Effector memory CD8-positive, alpha-beta T cell (primary cell): ENCODE data around the gene POLR3A.

Experiments used
- ATAC-seq: fragments of 150-1000 bp; cut with Tn5 transposase; replicated peaks from 2 replicates; pipeline ENCODE4 v1.10.0; 2021; ENCODE audit warnings: mild to moderate bottlenecking, moderate library complexity
- DNase-seq, 3 experiments: peaks; one replicate each; pipeline ENCODE4 v3.0.0; 2021
- H3K27ac Mint-ChIP-seq, 2 donors: one replicate each; pipeline ENCODE4 v1.8.0; 2022; ENCODE audit warnings: mild to moderate bottlenecking in 2 of 2, mixed read lengths in 2 of 2, moderate library complexity in 2 of 2
- H3K27me3 Mint-ChIP-seq, 2 donors: one replicate each; pipeline ENCODE4 v1.8.0; 2022; ENCODE audit warnings: mixed read lengths in 2 of 2
- H3K36me3 Mint-ChIP-seq: one replicate; pipeline ENCODE4 v1.8.0; 2022; ENCODE audit warnings: mild to moderate bottlenecking, moderate library complexity, mixed read lengths; ENCODE audit not compliant: insufficient read depth
- H3K4me1 Mint-ChIP-seq, 2 donors: one replicate each; pipeline ENCODE4 v1.8.0; 2022; ENCODE audit warnings: low read depth in 2 of 2, mixed read lengths in 2 of 2
- H3K4me3 Mint-ChIP-seq, 2 donors: one replicate each; pipeline ENCODE4 v1.8.0; 2022; ENCODE audit warnings: mild to moderate bottlenecking in 2 of 2, mixed read lengths in 2 of 2, moderate library complexity in 2 of 2
- H3K9me3 Mint-ChIP-seq, 2 donors: one replicate each; pipeline ENCODE4 v1.8.0; 2022; ENCODE audit warnings: mixed read lengths in 2 of 2

Gene POLR3A

DNA sequence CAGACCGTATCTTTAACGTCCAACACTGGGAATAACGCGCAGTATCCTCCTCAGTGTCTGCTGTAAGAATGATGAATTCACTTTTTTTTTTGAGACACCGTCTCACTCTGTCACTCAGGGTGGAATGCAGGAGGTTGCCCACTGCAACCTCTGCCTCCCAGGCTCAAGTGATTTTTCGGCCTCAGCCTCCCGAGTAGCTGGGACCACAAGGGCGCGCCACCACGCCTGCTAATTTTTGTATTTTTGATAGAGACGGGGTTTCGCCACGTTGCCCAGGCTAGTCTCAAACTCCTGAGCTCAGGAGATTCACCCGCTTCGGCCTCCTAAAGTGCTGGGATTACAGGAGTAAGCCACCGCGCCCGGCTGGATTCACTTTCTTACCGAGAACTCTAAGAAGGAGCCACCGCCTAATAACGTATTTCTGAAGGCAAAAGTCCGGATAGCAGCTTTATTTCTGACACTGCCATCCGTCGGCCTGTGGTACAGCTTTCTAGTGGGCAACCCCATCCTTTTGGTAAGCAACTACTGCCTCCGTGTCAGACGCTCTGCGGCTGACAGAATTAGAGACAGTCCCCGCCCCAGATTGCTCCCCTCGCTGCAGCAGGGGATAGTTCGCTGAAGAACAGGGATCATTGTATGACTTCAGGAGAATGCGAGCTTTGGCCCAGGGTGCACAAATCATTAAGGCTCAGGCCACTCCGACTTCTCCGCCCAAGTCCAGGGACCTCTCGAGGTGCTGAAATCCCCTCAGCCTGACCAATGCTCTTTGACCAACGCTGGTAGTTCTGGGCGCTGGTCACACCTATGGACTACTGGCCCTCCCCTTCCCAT, 662 bp downstream of the POLR3A start:
- H3K4me1 Mint-ChIP-seq, result peaks cover 27 to 33% of the 10 kb centered on the region in 2 donors
- H3K27ac Mint-ChIP-seq, result peak overlapping the region; percentile 94 to 95
- H3K4me3 Mint-ChIP-seq, result peak overlapping the region; percentile 94 to 98
- H3K9me3 Mint-ChIP-seq, result no peaks in the 10 kb centered on the region
- H3K36me3 Mint-ChIP-seq, result peaks cover 50% of the 10 kb centered on the region
- DNase-seq, result peak; percentile 38 to 52 (median 42)
- ATAC-seq, result peak; percentile 48
- H3K27me3 Mint-ChIP-seq, result no peaks in the 10 kb centered on the region

DNA sequence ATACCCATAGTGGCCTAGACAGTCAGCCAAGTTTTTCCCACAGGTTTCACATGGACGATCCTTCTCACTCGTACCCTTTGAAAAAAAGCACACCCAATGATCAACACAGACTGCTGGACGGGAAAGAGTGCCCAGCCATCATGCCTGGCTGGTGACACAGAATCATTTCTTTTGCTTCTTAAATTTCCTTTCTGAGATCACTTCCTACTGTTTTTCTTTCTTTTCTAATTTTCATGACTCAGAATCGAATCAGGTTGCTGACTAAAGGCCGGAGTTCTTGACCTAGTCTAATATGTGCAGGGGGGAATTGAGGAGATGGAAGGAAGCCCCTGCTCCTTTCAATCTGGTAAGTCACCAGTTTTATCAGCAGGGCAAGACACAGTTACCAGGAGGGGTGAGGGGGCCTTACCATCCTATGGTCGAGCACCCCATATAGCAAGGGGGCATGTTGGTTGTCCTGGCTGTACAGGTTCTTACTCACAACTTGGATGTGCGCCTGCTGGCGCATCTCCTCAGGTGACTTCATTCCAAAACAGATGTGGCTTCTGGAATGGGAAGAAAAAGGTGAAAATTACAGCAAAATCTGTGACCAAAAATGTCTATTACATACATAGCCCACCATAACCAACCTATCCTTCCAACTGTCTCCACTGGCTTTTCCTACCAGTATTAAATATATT, 3.5 kb downstream of the POLR3A start:
- no peak for ATAC-seq
- H3K9me3 Mint-ChIP-seq, result no peaks in the 10 kb centered on the region
- H3K4me1 Mint-ChIP-seq, result peaks cover 27 to 33% of the 10 kb centered on the region in 2 donors
- peaks cover 76% of the 10 kb centered on the region for H3K36me3 Mint-ChIP-seq
- H3K4me3 Mint-ChIP-seq, result no peak overlapping the region
- H3K27ac Mint-ChIP-seq, result peak overlapping the region in 1 of 2 donors; percentile 27
- DNase-seq, result no peak
- H3K27me3 Mint-ChIP-seq, result no peaks in the 10 kb centered on the region

DNA sequence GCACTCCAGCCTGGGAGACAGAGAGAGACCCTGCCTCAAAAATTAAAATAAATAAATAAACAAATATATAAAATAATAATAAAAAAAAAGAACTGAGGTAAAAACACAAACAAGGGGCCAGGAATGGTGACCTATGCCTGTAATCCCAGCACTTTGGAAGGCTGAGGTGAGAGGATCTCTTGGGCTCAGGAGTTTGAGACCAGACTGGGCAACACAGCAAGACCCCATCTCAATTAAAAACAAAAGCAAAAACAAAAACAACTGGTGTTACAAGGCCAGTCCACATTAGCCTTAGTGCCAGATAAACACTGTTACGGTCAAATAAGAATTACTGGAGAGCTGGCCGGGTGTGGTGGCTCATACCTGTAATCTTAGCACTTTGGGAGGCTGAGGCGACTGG, 5.6 kb downstream of the POLR3A start:
- ATAC-seq (no peak), DNase-seq (no peak)
- H3K9me3 Mint-ChIP-seq, result no peaks in the 10 kb centered on the region
- H3K27ac Mint-ChIP-seq, result peak overlapping the region in 1 of 2 donors; percentile 28
- peaks cover 16 to 20% of the 10 kb centered on the region in 2 donors for H3K4me1 Mint-ChIP-seq
- H3K4me3 Mint-ChIP-seq, result no peak overlapping the region
- H3K36me3 Mint-ChIP-seq, result peaks cover 82% of the 10 kb centered on the region
- no peaks in the 10 kb centered on the region for H3K27me3 Mint-ChIP-seq

DNA sequence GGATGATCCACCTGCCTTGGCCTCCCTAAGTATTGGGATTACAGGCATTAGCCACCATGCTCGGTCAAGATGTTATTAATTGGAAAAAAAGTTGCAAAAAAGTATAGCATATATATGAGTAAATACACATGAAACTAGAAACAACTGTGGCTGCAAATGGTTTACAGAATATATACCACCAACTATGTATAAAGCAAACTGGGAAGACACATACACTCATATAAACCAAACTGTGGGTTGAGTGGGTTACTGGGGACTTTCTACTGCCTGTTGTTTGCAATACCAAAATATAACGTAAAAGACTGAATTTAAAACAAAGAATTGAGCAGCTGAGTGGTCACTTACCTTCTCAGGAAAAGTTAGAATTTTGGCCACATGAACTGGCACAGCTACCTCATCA, 8.1 kb downstream of the POLR3A start:
- no peaks in the 10 kb centered on the region for H3K9me3 Mint-ChIP-seq
- peaks cover 97% of the 10 kb centered on the region for H3K36me3 Mint-ChIP-seq
- no peaks in the 10 kb centered on the region for H3K27me3 Mint-ChIP-seq
- ATAC-seq (no peak), DNase-seq (no peak)
- H3K4me1 Mint-ChIP-seq, result no peaks in the 10 kb centered on the region
- H3K4me3 Mint-ChIP-seq, result no peak overlapping the region
- no peak overlapping the region for H3K27ac Mint-ChIP-seq

DNA sequence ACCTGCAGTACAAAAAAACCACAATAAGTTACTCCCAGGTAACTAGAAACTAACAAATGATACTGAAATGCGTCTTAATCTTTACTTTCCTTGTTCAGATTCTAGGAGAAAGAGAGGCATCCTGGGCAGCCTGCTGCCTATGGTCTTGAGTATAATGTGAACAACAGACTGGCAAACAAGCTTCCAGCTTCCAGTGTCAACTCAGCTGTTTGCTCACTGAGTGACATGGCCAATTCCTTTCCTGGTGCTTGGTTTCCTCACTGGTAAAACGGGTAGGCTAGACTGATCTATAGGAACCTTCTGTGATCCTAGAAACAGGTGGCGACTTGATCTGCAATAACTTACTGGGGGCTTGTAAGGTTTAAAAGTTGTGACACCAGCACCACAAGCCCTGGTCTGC, 10.1 kb downstream of the POLR3A start:
- no peak overlapping the region for H3K4me3 Mint-ChIP-seq

DNA sequence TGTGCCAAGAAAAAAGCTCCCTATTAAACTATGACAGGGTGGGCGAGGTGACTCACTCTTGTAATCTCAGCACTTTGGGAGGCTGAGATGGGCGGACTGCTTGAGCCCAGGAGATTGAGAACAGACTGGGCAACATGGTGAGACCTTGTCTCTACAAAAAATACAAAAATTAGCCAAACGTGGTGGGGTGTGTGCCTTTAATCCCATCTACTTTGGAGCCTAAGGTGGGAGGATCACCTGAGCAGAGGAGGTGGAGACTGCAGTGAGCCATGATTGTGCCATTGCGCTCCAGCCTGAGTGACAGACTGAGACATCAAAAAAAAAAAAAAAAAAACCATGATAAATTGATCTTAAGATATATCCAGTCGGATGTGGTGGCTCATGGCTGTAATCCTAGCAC, 11.5 kb downstream of the POLR3A start:
- H3K4me1 Mint-ChIP-seq, result no peaks in the 10 kb centered on the region
- no peaks in the 10 kb centered on the region for H3K9me3 Mint-ChIP-seq
- ATAC-seq (no peak), DNase-seq (no peak)
- H3K27ac Mint-ChIP-seq, result no peak overlapping the region
- H3K27me3 Mint-ChIP-seq, result no peaks in the 10 kb centered on the region
- H3K36me3 Mint-ChIP-seq, result peaks cover 99% of the 10 kb centered on the region
- H3K4me3 Mint-ChIP-seq, result no peak overlapping the region

More for the DNA sequence above, 10.1 kb downstream of the POLR3A start:
- no peak overlapping the region for H3K27ac Mint-ChIP-seq
- no peaks in the 10 kb centered on the region for H3K27me3 Mint-ChIP-seq
- ATAC-seq (no peak), DNase-seq (no peak)
- H3K4me1 Mint-ChIP-seq, result no peaks in the 10 kb centered on the region
- peaks cover 100% of the 10 kb centered on the region for H3K36me3 Mint-ChIP-seq
- H3K9me3 Mint-ChIP-seq, result no peaks in the 10 kb centered on the region

DNA sequence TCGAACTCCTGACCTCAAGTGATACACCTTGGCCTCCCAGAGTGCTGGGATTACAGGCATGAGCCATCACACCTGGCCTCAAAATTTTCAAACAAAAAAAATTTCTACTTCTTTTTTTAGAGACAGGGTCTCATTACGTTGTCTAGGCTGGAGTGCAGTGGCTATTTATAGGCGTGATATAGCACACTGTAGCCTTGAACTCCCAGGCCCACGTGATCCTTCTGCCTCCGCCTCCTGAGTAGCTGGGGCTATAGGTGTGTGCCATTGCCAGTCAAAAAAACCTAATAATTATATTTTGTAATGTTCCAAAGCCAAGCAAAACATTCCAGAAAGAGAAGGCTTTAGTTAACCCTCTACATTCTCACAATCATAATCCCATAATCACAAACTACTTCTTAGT, 13.8 kb downstream of the POLR3A start:
- Mint-ChIP-seq H3K36me3 (peaks cover 97% of the 10 kb centered on the region), H3K27ac (no peak overlapping the region), H3K4me3 (no peak overlapping the region), H3K27me3 (no peaks in the 10 kb centered on the region), H3K4me1 (no peaks in the 10 kb centered on the region), H3K9me3 (no peaks in the 10 kb centered on the region)
- ATAC-seq, result no peak
- DNase-seq, result no peak

DNA sequence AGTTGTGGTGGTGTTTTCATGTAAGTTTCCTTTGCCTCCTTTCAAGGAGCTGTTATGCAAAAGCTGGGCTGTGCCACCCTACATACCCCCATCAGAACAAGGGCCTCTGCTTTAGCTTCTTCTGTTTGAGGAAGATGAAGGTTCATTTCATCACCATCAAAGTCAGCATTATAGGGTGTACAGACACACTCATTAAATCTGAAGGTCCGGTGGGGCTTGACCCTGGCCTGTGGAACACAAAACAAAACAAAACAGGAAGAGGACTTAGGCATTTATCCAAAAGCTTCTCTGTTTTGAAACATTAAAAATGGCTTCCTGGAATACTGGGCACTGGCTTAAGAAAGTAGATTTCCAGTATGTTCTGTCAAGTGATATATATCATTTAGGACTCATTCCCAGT, 15.8 kb downstream of the POLR3A start:
- H3K27me3 Mint-ChIP-seq, result no peaks in the 10 kb centered on the region
- H3K36me3 Mint-ChIP-seq, result peaks cover 90% of the 10 kb centered on the region
- no peaks in the 10 kb centered on the region for H3K9me3 Mint-ChIP-seq
- no peaks in the 10 kb centered on the region for H3K4me1 Mint-ChIP-seq
- DNase-seq (no peak), ATAC-seq (no peak)
- H3K27ac Mint-ChIP-seq, result no peak overlapping the region
- H3K4me3 Mint-ChIP-seq, result no peak overlapping the region

DNA sequence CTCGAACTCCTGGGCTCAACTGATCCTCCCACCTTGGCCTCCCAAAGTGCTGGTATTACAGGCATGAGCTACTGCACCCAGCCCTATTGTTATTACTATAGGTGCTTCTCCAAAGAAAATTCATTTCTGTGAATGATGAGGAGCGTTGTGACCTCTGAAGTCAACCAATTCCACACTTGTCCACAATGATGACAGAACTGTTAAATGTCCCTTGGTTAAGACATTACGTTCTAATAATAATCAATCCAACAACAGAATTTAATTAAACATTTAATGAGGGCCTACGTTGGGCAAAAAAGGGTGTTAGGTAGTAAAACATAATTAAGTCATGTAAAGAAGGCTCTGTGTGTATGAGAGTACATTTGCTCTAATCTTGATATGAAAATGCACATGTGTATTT, 18.2 kb downstream of the POLR3A start:
- DNase-seq, result no peak
- Mint-ChIP-seq H3K4me3 (no peak overlapping the region), H3K9me3 (no peaks in the 10 kb centered on the region), H3K27ac (no peak overlapping the region), H3K36me3 (peaks cover 84% of the 10 kb centered on the region), H3K27me3 (no peaks in the 10 kb centered on the region), H3K4me1 (no peaks in the 10 kb centered on the region)
- ATAC-seq, result no peak

DNA sequence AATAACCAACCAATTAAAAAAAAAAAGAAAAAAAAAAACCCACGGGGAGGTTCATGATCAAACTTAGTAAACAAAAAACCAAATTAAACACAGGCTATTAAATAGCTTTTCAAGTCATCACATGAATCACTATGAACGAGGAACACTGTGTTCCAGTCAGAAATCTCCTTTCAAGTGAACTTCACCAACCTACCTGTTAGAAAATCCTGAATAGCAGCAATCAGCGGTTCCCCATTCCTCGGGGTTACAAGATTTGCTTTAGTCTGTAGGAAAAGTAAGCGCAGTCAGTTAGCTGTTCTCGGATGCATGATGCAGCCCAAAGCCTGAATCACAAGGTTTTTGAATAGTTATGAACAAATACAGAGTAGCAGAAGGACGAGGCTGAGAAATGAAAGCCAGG, 19.0 kb downstream of the POLR3A start:
- Mint-ChIP-seq H3K36me3 (peaks cover 84% of the 10 kb centered on the region), H3K27ac (no peak overlapping the region)

DNA sequence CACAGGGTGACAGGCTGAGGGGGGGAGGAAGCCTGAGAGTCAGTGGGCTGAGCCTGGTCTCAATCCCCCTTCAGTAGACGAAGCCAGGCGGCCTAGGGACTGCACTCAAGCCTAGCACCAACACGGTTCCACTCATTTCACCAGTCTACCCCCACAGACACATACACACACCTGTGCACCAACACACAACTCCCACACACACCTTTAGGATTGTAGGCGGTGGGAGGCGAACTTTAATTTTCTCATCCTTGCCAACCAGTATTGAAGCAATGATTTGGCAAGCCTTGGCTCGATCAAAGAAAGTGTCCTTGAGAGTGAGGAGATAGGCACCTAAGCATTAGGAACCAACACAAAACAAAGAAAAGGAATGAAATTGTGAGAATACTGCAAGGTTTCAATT, 19.7 kb downstream of the POLR3A start:
- DNase-seq (no peak), ATAC-seq (no peak)
- Mint-ChIP-seq H3K27me3 (no peaks in the 10 kb centered on the region), H3K9me3 (no peaks in the 10 kb centered on the region), H3K4me1 (no peaks in the 10 kb centered on the region), H3K4me3 (no peak overlapping the region), H3K36me3 (peaks cover 82% of the 10 kb centered on the region), H3K27ac (no peak overlapping the region)

More for the DNA sequence above, 19.0 kb downstream of the POLR3A start:
- H3K27me3 Mint-ChIP-seq, result no peaks in the 10 kb centered on the region
- DNase-seq, result no peak
- no peaks in the 10 kb centered on the region for H3K9me3 Mint-ChIP-seq
- no peaks in the 10 kb centered on the region for H3K4me1 Mint-ChIP-seq
- no peak overlapping the region for H3K4me3 Mint-ChIP-seq
- ATAC-seq, result no peak

DNA sequence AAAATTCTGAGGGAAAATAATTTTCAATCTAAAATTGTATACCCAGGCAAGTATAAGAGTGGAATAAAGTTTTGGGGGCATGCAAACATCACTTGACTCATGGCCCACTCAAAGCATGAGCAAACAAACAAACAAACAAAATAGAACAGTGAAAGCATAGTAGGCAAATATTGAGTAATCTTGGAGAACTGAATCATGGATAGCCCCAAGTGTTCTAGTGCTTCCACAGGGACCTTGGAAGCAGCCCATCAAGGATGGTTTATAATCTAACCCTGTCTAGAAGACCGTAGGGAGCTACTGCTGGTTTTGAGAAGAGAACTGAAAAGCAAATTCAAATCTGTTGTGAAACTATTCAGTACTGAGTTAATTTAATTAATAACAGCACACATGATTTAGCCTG, 22.1 kb downstream of the POLR3A start:
- Mint-ChIP-seq H3K27me3 (no peaks in the 10 kb centered on the region), H3K36me3 (peaks cover 80% of the 10 kb centered on the region)
- DNase-seq, result no peak

DNA sequence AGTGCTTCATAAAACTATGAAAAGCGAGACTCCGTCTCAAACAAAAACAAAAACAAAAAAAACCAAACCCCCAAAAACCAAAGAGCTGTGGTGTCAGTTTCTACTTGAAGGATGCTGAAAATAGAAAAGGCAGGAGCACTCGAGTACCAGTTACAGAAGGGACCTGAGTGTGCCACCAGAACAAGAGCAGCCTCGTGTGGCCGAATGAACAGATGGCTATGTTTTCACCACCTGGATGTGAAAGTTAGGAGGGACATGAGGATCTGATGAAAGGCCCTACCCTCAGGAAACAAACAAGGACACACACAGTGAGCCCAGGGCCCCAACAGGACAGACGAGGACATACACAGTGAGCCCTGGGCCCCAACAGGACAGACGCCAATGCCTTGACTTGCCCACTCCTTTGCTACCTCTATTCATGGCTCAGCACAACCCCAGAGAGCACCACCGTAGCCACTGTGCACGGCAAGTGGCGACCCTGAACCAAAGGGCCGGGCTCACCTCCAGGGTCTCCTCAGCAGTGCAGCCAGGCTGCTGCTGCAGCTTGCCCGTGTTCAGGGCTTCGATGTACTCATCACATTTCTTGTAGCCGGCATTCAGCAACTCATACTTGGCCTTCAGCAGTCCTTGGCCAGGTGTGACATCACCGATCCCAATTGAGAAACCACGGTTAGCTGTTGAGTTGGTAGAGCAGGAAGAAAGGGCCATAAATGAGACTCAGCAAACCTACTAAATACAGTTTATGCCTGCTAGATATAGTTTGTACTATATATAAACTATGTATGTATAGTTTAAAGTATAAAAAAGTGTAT, 24.9 kb downstream of the POLR3A start:
- no peaks in the 10 kb centered on the region for H3K9me3 Mint-ChIP-seq
- H3K4me1 Mint-ChIP-seq, result peaks cover 0 to 4% of the 10 kb centered on the region in 2 donors
- no peak overlapping the region for H3K27ac Mint-ChIP-seq
- ATAC-seq, result no peak
- H3K27me3 Mint-ChIP-seq, result no peaks in the 10 kb centered on the region
- no peak overlapping the region for H3K4me3 Mint-ChIP-seq
- DNase-seq, result no peak
- peaks cover 79% of the 10 kb centered on the region for H3K36me3 Mint-ChIP-seq

More for the DNA sequence above, 22.1 kb downstream of the POLR3A start:
- no peak overlapping the region for H3K4me3 Mint-ChIP-seq
- H3K9me3 Mint-ChIP-seq, result no peaks in the 10 kb centered on the region
- H3K27ac Mint-ChIP-seq, result peak overlapping the region in 1 of 2 donors; percentile 33
- no peak for ATAC-seq
- H3K4me1 Mint-ChIP-seq, result no peaks in the 10 kb centered on the region
